ENCODE data around the gene KIRREL3.

Gene KIRREL3

GRCh38 chr11:126839496-126839895 lies 161.1 kb downstream of the KIRREL3 start:
- no peak overlapping the region for H3K4me3 ChIP-seq (ENCODE audit: low read length)
- TF ChIP-seq CTCF (IDR thresholded peaks at IDR 0.05; ENCODE audit: insufficient read depth, low read depth, low read length, missing control alignments), result no peak
- no peak for DNase-seq (ENCODE audit: low read depth)

GRCh38 chr11:126838779-126839178 lies 161.8 kb downstream of the KIRREL3 start:
- no peak for TF ChIP-seq CTCF (IDR thresholded peaks at IDR 0.05; ENCODE audit: insufficient read depth, low read depth, low read length, missing control alignments)
- no peak for DNase-seq (ENCODE audit: low read depth)
- H3K4me3 ChIP-seq (ENCODE audit: low read length), result no peak overlapping the region

- DNase-seq (ENCODE audit: low read depth), result no peak
- H3K4me3 ChIP-seq (ENCODE audit: low read length), result no peak overlapping the region
- no peak for TF ChIP-seq CTCF (IDR thresholded peaks at IDR 0.05; ENCODE audit: insufficient read depth, low read depth, low read length, missing control alignments)
Observed at GRCh38 chr11:126837581-126837980, 163.0 kb downstream of the KIRREL3 start.

GRCh38 chr11:126834573-126834972 lies 166.0 kb downstream of the KIRREL3 start:
- no peak for TF ChIP-seq CTCF (IDR thresholded peaks at IDR 0.05; ENCODE audit: insufficient read depth, low read depth, low read length, missing control alignments)
- DNase-seq (ENCODE audit: low read depth), result no peak
- H3K4me3 ChIP-seq (ENCODE audit: low read length), result no peak overlapping the region

- TF ChIP-seq CTCF (IDR thresholded peaks at IDR 0.05; ENCODE audit: insufficient read depth, low read depth, low read length, missing control alignments), result no peak
- H3K4me3 ChIP-seq (ENCODE audit: low read length), result no peak overlapping the region
- no peak for DNase-seq (ENCODE audit: low read depth)
Observed at GRCh38 chr11:126834149-126834548, 166.4 kb downstream of the KIRREL3 start.

- TF ChIP-seq CTCF (IDR thresholded peaks at IDR 0.05; ENCODE audit: insufficient read depth, low read depth, low read length, missing control alignments), result no peak
- H3K4me3 ChIP-seq (ENCODE audit: low read length), result no peak overlapping the region
- no peak for DNase-seq (ENCODE audit: low read depth)
Observed at GRCh38 chr11:126833065-126833464, 167.5 kb downstream of the KIRREL3 start.

GRCh38 chr11:126832387-126832786 lies 168.2 kb downstream of the KIRREL3 start:
- no peak for TF ChIP-seq CTCF (IDR thresholded peaks at IDR 0.05; ENCODE audit: insufficient read depth, low read depth, low read length, missing control alignments)

More at GRCh38 chr11:126832387-126832786, 168.2 kb downstream of the KIRREL3 start:
- no peak for DNase-seq (ENCODE audit: low read depth)
- no peak overlapping the region for H3K4me3 ChIP-seq (ENCODE audit: low read length)

Measured in epithelial cell of esophagus (primary cell).